ENCODE data around the gene IL17RE. TPM values are rescaled to one million over a fixed set of nuclear protein-coding genes. Genes with fewer than 3 reads are reported as not detected.

IL17RE gene
- polyA plus RNA-seq, 3 donors, result 0.27 TPM; not detected in 2

GRCh38 chr3:9866639-9867038, 36.0 kb upstream of the IL17RE start:
- Histone ChIP-seq H3K4me1 (ENCODE audit: control insufficient read depth in 1 of 2, insufficient read depth in 2 of 2, low read length in 2 of 2) (peaks cover 30 to 33% of the 10 kb centered on the region in 2 donors), H2AFZ (ENCODE audit: insufficient read depth, low read depth, low read length, poor library complexity, severe bottlenecking) (no peak overlapping the region), H4K20me1 (ENCODE audit: insufficient read depth, low read length) (no peaks in the 10 kb centered on the region), H3K4me3 (replicated peaks in 1 of 3; ENCODE audit: low read depth in 2 of 3, low read length in 3 of 3) (no peak overlapping the region), H3K79me2 (ENCODE audit: insufficient read depth, low read length) (no peaks in the 10 kb centered on the region), H3K27me3 (ENCODE audit: control insufficient read depth in 2 of 2, insufficient read depth in 2 of 2, low read length in 2 of 2) (no peaks in the 10 kb centered on the region), H3K9me3 (replicated peaks in 1 of 2; ENCODE audit: control insufficient read depth in 1 of 2, insufficient read depth in 1 of 2, low read length in 2 of 2) (no peaks in the 10 kb centered on the region), H3K36me3 (replicated peaks in 1 of 2; ENCODE audit: control insufficient read depth in 1 of 2, insufficient read depth in 2 of 2, low read length in 2 of 2) (no peaks in the 10 kb centered on the region), H3K27ac (ENCODE audit: low read depth in 1 of 2, low read length in 2 of 2) (no peak overlapping the region), H3K9ac (ENCODE audit: insufficient read depth, low read length, poor library complexity, severe bottlenecking) (no peak overlapping the region), H3K4me2 (replicated peaks; ENCODE audit: extremely low read depth, low read length, poor library complexity, severe bottlenecking) (no peak overlapping the region)
- no peak for TF ChIP-seq CTCF (IDR thresholded peaks at IDR 0.05)
- no peak overlapping the region for H3K4me3 Mint-ChIP-seq
- no peaks in the 10 kb centered on the region for H3K9me3 Mint-ChIP-seq
- intact Hi-C loops (cut with micrococcal nuclease), result no loop called here
- H3K36me3 Mint-ChIP-seq, result no peaks in the 10 kb centered on the region
- peaks cover 27% of the 10 kb centered on the region for H3K4me1 Mint-ChIP-seq
- H3K27ac Mint-ChIP-seq, result no peak overlapping the region
- DNase-seq, result no peak
- 100% methylated on average over 5 of the region's 8 CpGs for WGBS (ENCODE audit: insufficient coverage)
- peaks cover 2 to 9% (median 6%) of the 10 kb centered on the region in 3 donors for H3K27me3 Mint-ChIP-seq (ENCODE audit: low read depth in 3 of 3)

GRCh38 chr3:9867106-9867505, 35.5 kb upstream of the IL17RE start:
- H3K27me3 Mint-ChIP-seq (ENCODE audit: low read depth in 3 of 3), result peaks cover 0 to 6% (median 5%) of the 10 kb centered on the region in 3 donors
- H3K36me3 Mint-ChIP-seq, result no peaks in the 10 kb centered on the region
- intact Hi-C loops (cut with micrococcal nuclease), result no loop called here
- H3K4me1 ChIP-seq (ENCODE audit: control insufficient read depth in 1 of 2, insufficient read depth in 2 of 2, low read length in 2 of 2), result peaks cover 29 to 32% of the 10 kb centered on the region in 2 donors
- H2AFZ ChIP-seq (ENCODE audit: insufficient read depth, low read depth, low read length, poor library complexity, severe bottlenecking), result no peak overlapping the region
- TF ChIP-seq CTCF (IDR thresholded peaks at IDR 0.05), result no peak
- WGBS (ENCODE audit: insufficient coverage), result 85% methylated on average over 10 of the region's 12 CpGs
- no peak overlapping the region for H3K27ac ChIP-seq (ENCODE audit: low read depth in 1 of 2, low read length in 2 of 2)
- H3K4me2 ChIP-seq (replicated peaks; ENCODE audit: extremely low read depth, low read length, poor library complexity, severe bottlenecking), result no peak overlapping the region
- H3K4me3 Mint-ChIP-seq, result no peak overlapping the region
- H3K27ac Mint-ChIP-seq, result no peak overlapping the region
- H3K9me3 ChIP-seq (replicated peaks in 1 of 2; ENCODE audit: control insufficient read depth in 1 of 2, insufficient read depth in 1 of 2, low read length in 2 of 2), result no peaks in the 10 kb centered on the region
- peaks cover 26% of the 10 kb centered on the region for H3K4me1 Mint-ChIP-seq
- H4K20me1 ChIP-seq (ENCODE audit: insufficient read depth, low read length), result no peaks in the 10 kb centered on the region
- no peak overlapping the region for H3K4me3 ChIP-seq (replicated peaks in 1 of 3; ENCODE audit: low read depth in 2 of 3, low read length in 3 of 3)
- H3K36me3 ChIP-seq (replicated peaks in 1 of 2; ENCODE audit: control insufficient read depth in 1 of 2, insufficient read depth in 2 of 2, low read length in 2 of 2), result no peaks in the 10 kb centered on the region
- DNase-seq, result no peak
- H3K27me3 ChIP-seq (ENCODE audit: control insufficient read depth in 2 of 2, insufficient read depth in 2 of 2, low read length in 2 of 2), result no peaks in the 10 kb centered on the region
- no peaks in the 10 kb centered on the region for H3K9me3 Mint-ChIP-seq
- H3K9ac ChIP-seq (ENCODE audit: insufficient read depth, low read length, poor library complexity, severe bottlenecking), result no peak overlapping the region
- no peaks in the 10 kb centered on the region for H3K79me2 ChIP-seq (ENCODE audit: insufficient read depth, low read length)
